HepG2 (cell line): ENCODE data around the gene ZNF223. TPM values are rescaled to one million over a fixed set of nuclear protein-coding genes. Genes with fewer than 3 reads are reported as not detected.

Source experiments
- ARNT ChIP-seq: fragments of 450-650 bp; IDR thresholded peaks from 2 replicates; pipeline ENCODE4 v1.6.1; 2017
- BRCA1 ChIP-seq: sonication (generic); formaldehyde crosslinking; IDR thresholded peaks from 2 replicates; pipeline ENCODE4 v1.4.0; 2020; ENCODE audit warnings: missing genetic modification reagents
- DNMT3B ChIP-seq: conservative IDR thresholded peaks from 2 replicates; pipeline ENCODE4 v1.6.1; 2016; ENCODE audit warnings: missing biosample characterization, control low read depth
- FOXA3 ChIP-seq: IDR thresholded peaks from 2 replicates; pipeline ENCODE4 v1.6.1; 2016; ENCODE audit warnings: missing genetic modification reagents, missing compliant biosample characterization
- HMGXB3 ChIP-seq: sonication (generic); formaldehyde crosslinking; IDR thresholded peaks from 2 replicates; pipeline ENCODE4 v1.4.0; 2020; ENCODE audit warnings: missing genetic modification reagents, borderline replicate concordance
- MEIS2 ChIP-seq: sonication (generic); formaldehyde crosslinking; IDR thresholded peaks from 2 replicates; pipeline ENCODE4 v1.9.0; 2021; ENCODE audit warnings: mild to moderate bottlenecking, missing genetic modification reagents
- NBN ChIP-seq: fragments of 450-650 bp; conservative IDR thresholded peaks from 2 replicates; pipeline ENCODE4 v1.6.1; 2017
- NFYC ChIP-seq: IDR thresholded peaks from 2 replicates; pipeline ENCODE4 v1.6.1; 2016; ENCODE audit warnings: missing genetic modification reagents, missing compliant biosample characterization
- NONO ChIP-seq, 2 experiments: fragments of 450-650 bp in 1 of 2; sonication (generic) in 1 of 2; formaldehyde crosslinking in 1 of 2; IDR thresholded peaks in 1 of 2; conservative IDR thresholded peaks in 1 of 2; 2 replicates each; pipeline versions ENCODE4 v1.6.1 to v1.8.0; 2017 to 2022; ENCODE audit warnings: mild to moderate bottlenecking in 1 of 2, missing genetic modification reagents in 1 of 2, moderate library complexity in 1 of 2
- SMARCE1 ChIP-seq: fragments of 450-650 bp; IDR thresholded peaks from 2 replicates; pipeline ENCODE4 v1.6.1; 2017; ENCODE audit warnings: borderline replicate concordance
- SNAPC2 ChIP-seq: sonication (generic); formaldehyde crosslinking; IDR thresholded peaks from 2 replicates; pipeline ENCODE4 v1.8.1; 2022; ENCODE audit warnings: mild to moderate bottlenecking, missing genetic modification reagents
- SPEN ChIP-seq: sonication (generic); formaldehyde crosslinking; IDR thresholded peaks from 2 replicates; pipeline ENCODE4 v1.5.1; 2020; ENCODE audit warnings: low read depth, mild to moderate bottlenecking, missing genetic modification reagents
- ZNF136 ChIP-seq: sonication (generic); formaldehyde crosslinking; IDR thresholded peaks from 2 replicates; pipeline ENCODE4 v1.8.1; 2022; ENCODE audit warnings: low read depth, mild to moderate bottlenecking, moderate library complexity, missing genetic modification reagents
- ZNF20 ChIP-seq: sonication (generic); formaldehyde crosslinking; IDR thresholded peaks from 2 replicates; pipeline ENCODE4 v1.4.0; 2020; ENCODE audit warnings: mild to moderate bottlenecking, moderate library complexity, missing genetic modification reagents
- ZNF713 ChIP-seq: sonication (generic); formaldehyde crosslinking; IDR thresholded peaks from 2 replicates; pipeline ENCODE4 v1.4.0; 2020; ENCODE audit warnings: mild to moderate bottlenecking, missing genetic modification reagents
- ZNF800 ChIP-seq: sonication (generic); formaldehyde crosslinking; IDR thresholded peaks from 2 replicates; pipeline ENCODE4 v1.4.0; 2020; ENCODE audit warnings: missing genetic modification reagents
- ZNF850 ChIP-seq: sonication (generic); formaldehyde crosslinking; conservative IDR thresholded peaks from 2 replicates; pipeline ENCODE4 v1.9.0; 2021; ENCODE audit warnings: mild to moderate bottlenecking, missing genetic modification reagents
- polyA plus RNA-seq, 8 experiments: library from polyadenylated mRNA; depleted of rRNA in 3 of 8; stranded (reverse) in 7 of 8; unstranded in 1 of 8; fragments of >200 nt; fragmentation: Illumina TruSeq in 4 of 8; extraction: Trizol in 4 of 8; gene quantifications; 2 replicates each; pipeline versions ENCODE4 v1.2.1 to v1.2.3, GENCODE V29; 2011 to 2016; ENCODE audit warnings: low read depth in 4 of 8, missing spikeins in 1 of 8, mixed read lengths in 1 of 8; ENCODE audit not compliant: insufficient read depth in 1 of 8
- total RNA-seq, 5 experiments: library from RNA; depleted of rRNA; stranded (reverse); fragments of >200 nt; fragmentation: Illumina TruSeq; extraction: Trizol; gene quantifications; 2 replicates each; pipeline ENCODE4 v1.2.3, GENCODE V29; 2016; ENCODE audit warnings: low read depth in 1 of 5
- TF ChIP-seq, protein P1 (sequence below): IDR thresholded peaks from 2 replicates; pipeline ENCODE4 v1.6.1; 2016; ENCODE audit warnings: missing compliant biosample characterization, missing genetic modification reagents, borderline replicate concordance
- TF ChIP-seq, protein P2 (sequence below): sonication (generic); formaldehyde crosslinking; IDR thresholded peaks from 2 replicates; pipeline ENCODE4 v1.9.0; 2021; ENCODE audit warnings: missing genetic modification reagents, borderline replicate concordance
- TF ChIP-seq, protein P3 (sequence below): sonication (generic); formaldehyde crosslinking; IDR thresholded peaks from 2 replicates; pipeline ENCODE4 v1.5.0; 2020; ENCODE audit warnings: mild to moderate bottlenecking, low read depth, missing genetic modification reagents, borderline replicate concordance

The ZNF223 gene
- total and polyA plus RNA-seq, 2 of the 13 experiments (the other 11 are each of a cell fraction or from before 2014, with no cell fraction given) = 2.0 to 4.8 TPM

GRCh38 chr19:44093931-44094765 lies 42.3 kb downstream of the ZNF223 start, which contains the start of gene ZNF224 (continued):
- TF ChIP-seq NONO (IDR thresholded peaks at IDR 0.05) (no peak), NONO (CRISPR knock-in tag; conservative IDR thresholded peaks at IDR 0.05) (0 out of 2 replicates have a peak, but pooled peaks have one; percentile 41), FOXA3 (CRISPR knock-in tag) (peak; percentile 45), MEIS2 (CRISPR knock-in tag) (peak; percentile 59; the same call in 1 of the 2 replicates), SNAPC2 (CRISPR knock-in tag) (0 out of 2 replicates have a peak, but pooled peaks have one; percentile 68), ZNF713 (CRISPR knock-in tag) (no peak), DNMT3B (CRISPR knock-in tag) (no peak), ZNF800 (peak; percentile 68; the same call in 1 of the 2 replicates), SPEN (CRISPR knock-in tag) (peak; percentile 71), BRCA1 (0 out of 2 replicates have a peak, but pooled peaks have one; percentile 54), ZNF136 (CRISPR knock-in tag) (no peak), ZNF20 (CRISPR knock-in tag) (no peak), ZNF850 (CRISPR knock-in tag) (no peak), ARNT (no peak), NFYC (peak; percentile 63; the same call in 1 of the 2 replicates), NBN (no peak), SMARCE1 (no peak), HMGXB3 (0 out of 2 replicates have a peak, but pooled peaks have one; percentile 57)
- TF ChIP-seq, protein P1, sequence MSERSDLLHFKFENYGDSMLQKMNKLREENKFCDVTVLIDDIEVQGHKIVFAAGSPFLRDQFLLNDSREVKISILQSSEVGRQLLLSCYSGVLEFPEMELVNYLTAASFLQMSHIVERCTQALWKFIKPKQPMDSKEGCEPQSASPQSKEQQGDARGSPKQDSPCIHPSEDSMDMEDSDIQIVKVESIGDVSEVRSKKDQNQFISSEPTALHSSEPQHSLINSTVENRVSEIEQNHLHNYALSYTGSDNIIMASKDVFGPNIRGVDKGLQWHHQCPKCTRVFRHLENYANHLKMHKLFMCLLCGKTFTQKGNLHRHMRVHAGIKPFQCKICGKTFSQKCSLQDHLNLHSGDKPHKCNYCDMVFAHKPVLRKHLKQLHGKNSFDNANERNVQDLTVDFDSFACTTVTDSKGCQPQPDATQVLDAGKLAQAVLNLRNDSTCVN = peak; percentile 46; the same call in 1 of the 2 replicates
- TF ChIP-seq, protein P2, sequence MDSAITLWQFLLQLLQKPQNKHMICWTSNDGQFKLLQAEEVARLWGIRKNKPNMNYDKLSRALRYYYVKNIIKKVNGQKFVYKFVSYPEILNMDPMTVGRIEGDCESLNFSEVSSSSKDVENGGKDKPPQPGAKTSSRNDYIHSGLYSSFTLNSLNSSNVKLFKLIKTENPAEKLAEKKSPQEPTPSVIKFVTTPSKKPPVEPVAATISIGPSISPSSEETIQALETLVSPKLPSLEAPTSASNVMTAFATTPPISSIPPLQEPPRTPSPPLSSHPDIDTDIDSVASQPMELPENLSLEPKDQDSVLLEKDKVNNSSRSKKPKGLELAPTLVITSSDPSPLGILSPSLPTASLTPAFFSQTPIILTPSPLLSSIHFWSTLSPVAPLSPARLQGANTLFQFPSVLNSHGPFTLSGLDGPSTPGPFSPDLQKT = no peak
- TF ChIP-seq, protein P3, sequence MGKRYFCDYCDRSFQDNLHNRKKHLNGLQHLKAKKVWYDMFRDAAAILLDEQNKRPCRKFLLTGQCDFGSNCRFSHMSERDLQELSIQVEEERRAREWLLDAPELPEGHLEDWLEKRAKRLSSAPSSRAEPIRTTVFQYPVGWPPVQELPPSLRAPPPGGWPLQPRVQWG (CRISPR knock-in tag) = no peak
